HG03521 (cell line): ENCODE results near the gene AIG1.
A peak's percentile ranks its signal among the peaks of the same experiment; 100 is the strongest.

Experiments
- ATAC-seq: cut with Tn5 transposase; IDR thresholded peaks from one replicate; pipeline ENCODE4 v1.9.1; 2021; ENCODE audit warnings: mild to moderate bottlenecking, moderate library complexity; ENCODE audit not compliant: unreplicated experiment

AIG1 gene

DNA sequence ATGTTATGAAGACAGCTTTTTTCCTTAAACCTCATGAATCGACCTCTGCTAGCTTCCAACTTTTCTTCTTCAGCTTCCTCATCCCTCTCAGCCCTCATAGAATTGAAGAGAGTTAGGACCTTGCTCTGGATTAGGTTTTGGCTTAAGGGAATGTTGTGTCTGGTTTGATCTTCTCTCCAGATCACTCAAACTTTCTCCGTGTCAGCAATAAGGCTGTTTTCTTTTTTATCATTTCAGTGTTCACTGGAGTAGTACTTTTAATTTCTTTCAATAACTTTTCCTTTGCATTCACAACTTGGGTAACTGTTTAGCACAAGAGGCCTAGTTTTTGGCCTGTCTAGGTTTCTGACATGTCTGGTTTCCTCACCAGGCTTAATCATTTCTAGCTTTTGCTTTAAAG lies 32.6 kb downstream of the AIG1 start:
- ATAC-seq, result no peak

DNA sequence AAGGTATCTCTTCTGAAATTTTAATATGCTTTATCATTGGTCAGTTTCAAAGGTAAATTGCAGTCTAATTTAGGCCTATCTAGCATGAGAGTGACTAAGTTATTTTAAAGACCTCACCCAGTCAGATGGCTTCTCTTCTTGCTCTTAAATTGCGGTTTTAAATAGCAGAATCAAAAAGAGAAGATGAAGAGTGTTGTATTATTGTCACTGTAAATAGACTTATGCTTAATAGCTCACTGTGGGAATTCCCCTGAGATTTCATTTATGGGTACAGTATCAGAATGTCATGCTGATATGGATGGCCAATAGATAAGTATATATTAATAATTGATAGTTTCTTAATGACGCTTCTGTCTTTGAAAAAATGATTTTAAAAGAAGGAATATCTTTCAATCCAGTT lies 35.7 kb downstream of the AIG1 start:
- no peak for ATAC-seq

DNA sequence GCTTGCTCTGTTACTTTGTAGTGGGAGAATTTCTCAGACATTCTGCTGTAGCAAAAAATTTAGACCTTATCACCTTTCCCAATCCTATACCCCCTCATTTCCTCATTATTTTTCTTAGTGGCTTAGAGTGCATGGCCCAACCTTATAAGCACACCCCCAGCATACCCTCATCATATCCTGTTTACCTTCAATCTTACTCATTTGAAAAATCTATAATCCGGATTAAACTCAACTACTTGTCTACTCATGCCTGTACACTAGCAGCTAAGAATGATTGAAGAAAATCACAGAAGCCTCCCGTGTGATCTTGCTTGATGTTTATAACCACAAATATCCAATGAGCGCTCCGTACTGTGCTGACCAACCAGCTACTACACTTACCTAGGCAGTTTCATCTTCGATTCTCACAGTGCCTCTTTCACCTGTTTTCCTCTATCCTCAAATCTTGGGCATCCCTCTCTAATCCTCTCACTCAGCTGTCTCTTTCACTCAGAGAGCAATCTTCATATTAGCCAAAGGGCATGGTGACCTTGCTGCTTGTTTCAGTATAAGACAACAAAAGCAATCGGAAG lies 36.6 kb downstream of the AIG1 start:
- no peak for ATAC-seq

DNA sequence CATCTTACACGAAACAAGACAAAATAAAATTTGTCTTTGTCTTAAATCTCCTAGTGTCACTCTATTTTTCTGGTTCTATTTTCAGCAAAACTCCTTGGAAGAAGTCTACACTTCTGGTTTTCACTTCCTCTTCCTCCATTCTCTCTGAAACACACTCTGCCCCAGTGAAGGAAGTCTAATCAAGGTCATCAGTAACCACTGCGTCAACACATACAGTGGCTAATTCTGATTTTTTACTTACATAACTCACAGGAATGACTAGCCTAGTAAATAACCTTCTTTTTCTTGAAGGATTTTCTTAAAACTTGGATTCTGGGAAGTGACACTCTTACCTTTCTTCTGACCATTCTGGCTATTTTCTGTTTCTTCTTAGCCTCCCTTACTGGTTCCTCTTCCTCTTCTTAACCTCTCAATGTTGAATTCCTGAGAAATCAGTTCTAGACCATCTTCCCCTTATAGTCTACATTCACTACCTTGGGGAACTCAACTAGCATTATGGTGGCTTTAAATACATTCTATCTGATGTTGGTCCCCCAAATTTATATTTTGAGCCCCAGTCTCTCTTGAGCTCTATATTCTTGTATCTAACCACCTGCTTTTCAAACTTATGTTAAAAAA lies 37.5 kb downstream of the AIG1 start:
- ATAC-seq, result peak; percentile 84

DNA sequence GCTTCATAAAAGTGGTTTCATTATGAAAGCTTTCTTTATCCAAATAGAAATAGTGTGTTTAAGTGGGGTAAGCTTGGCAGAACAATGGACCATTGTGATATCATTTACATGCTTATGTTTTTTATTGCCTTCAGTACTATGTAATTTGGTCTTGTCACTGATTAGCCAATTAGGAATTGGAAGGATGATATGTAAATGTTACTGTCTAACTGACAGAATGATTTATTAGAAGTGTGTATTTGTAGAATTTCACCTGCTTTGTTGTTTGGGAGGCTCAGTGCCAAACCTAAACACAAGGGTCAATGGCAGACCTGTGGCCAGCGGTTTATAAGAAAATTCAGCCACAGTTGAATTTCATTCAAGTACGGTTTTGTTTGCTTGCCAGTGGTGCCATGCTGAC lies 39.0 kb downstream of the AIG1 start:
- no peak for ATAC-seq

DNA sequence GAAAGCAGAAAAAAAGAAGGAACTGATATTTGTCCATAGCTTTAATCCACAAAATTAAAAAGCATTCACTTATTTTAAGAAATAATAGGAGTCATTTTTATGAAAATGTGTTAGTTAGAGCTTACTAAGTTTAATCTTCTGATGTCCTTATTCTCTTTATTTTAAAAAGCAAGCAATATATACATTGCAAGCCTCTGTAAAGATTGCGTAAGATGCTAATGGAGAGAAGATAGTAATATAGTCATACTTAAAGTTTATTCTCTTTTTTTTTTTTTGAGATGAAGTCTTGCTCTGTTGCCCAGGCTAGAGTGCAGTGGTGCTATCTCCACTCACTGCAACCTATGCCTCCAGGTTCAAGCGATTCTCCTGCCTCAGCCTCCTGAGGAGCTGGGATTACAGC lies 39.7 kb downstream of the AIG1 start:
- no peak for ATAC-seq

DNA sequence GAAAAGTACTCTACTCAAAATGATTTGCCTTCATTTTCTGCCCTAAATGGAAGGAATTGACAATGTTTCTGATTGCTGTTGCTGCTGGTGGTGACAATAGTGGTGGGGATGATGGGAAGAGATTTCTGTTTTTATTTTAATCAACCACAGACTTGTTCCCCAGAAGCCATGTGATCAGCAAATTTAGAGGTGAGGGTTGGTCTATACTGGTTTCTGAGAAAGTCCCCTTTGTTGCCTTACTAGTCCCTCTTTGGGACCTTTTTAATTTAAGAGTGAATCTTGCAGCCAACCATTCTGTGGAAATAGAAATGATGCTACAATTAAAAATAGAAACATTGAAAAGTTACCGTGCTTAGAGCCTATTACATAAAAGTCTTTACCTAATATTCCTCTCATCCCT lies 43.2 kb downstream of the AIG1 start:
- ATAC-seq, result no peak

DNA sequence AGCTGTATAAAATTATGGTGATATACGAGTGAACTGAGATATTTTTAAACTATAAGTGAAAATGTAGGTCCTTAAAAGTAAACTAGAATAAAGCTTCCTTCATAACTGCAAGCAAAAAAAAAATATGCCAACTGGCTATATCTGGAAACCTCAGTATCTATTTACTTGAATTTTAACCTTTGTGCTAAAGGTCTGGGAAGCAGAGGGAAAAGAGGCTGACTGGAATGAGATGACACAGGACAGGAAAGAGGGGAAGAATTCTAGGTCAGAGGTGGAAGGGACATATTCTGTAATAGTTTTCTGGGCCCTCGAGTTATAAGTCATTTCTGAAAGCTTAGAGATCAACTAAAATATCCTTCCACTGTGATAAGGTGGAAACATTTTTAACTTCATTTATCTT lies 46.8 kb downstream of the AIG1 start:
- no peak for ATAC-seq

DNA sequence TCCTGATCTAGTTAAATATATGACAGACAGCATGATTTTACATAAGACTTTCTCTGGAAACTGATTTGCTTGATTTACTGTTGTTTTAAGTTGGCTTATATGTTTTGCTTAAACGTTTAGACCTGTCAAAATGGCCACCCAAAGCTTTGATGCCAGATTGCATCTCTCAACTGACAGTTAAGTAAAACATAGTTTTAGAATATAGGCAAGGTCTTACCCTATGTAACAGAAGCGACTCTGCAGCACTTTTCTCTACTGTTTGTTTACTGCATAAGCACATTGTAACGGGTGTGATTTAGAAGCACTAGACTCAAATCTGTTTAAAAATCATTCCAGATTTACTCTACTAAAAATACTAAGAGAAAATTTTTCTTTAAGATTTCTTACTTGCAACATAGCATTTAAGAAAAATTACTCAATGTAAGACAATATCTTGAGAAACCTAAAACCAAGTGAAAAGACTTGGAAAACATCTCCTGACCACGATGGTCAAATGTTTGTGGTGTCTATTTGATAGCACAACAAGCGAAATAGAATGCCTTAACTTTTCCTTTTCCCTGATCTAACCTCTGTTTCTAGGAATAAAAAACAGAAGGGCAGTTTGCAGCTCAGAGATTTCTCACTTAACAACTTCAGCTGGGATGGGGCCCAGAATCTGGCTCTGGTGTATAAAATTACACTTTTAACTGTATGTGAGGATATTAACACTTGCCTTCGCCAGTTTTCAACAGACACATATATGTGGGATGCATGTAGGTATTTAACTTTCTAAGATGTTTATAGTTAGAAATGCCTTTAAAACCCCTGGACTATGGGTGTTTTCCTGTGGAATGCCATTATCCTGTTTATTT lies 47.4 kb downstream of the AIG1 start:
- no peak for ATAC-seq

DNA sequence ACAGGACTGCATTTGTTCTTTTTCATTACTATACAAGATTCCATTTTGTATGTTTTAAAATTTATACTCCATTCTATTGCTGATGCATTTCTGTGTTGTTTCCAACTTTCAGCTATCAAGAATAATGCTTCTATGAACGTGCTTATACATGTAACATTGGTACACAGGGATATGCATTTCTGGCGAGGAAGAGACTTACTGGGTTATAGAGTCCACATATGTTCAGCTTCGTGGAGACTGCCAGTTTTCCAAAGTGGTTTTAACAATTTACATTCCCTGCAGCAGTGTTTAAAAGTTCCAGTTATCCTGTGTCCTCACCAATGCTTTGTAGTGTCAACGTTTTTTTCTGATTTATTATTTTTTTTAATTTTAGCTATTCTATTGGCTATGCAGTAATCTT lies 48.5 kb downstream of the AIG1 start:
- no peak for ATAC-seq

DNA sequence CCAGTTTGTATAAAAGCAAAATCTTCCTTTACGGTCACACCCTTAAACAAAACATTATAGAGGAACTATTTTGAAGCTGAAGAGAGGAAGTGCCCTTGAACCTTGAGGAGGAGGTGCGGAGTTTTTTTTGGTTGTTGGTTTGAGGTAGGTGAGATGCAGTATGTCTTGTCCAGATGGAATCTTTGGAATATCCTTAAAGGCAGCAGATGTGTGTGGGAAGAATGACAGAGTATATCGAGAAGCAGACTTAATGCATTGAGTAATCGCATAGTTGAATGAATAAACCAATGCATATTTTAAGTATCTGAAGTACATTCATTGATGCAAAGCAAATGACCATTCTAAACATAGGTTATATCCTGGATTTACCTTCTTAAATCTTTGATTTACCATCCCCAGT lies 49.9 kb downstream of the AIG1 start:
- ATAC-seq, result no peak

DNA sequence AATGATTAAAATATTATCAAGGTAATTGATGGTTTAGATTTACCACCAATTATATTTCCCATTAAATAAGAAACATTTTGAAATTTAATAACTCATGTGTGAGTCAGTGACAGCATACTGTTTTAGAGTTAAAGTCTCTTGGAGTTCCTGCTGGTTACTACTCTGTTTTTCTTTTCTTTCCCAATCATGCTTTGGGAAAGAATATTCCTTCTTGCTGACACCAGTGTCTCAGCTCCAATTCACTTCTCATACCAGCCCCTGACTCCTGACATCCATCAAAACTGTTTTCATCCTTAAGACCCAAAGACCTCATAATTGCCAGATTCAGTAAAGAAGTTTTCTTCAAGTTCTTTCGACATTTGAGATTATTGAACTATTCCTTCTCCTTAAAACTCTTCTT lies 50.3 kb downstream of the AIG1 start:
- ATAC-seq, result no peak

DNA sequence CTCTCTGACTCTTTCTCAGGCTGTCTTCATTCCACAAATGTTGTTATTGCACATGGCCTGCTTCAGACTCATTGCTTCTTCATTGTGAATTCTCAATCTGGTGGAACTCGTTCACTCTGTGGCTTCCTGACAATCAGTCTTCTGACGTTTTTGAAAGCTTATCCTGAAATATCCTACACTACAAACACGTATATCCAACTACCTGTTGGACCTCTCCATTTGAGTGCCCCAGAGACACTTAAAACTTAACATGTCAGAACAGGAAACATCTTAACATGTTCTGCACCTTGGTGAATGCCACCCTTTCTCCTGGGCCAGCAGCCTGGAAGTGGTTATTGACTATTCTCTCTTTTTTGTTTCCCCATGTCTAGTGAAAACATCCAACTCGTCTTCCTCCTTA lies 50.8 kb downstream of the AIG1 start:
- no peak for ATAC-seq

DNA sequence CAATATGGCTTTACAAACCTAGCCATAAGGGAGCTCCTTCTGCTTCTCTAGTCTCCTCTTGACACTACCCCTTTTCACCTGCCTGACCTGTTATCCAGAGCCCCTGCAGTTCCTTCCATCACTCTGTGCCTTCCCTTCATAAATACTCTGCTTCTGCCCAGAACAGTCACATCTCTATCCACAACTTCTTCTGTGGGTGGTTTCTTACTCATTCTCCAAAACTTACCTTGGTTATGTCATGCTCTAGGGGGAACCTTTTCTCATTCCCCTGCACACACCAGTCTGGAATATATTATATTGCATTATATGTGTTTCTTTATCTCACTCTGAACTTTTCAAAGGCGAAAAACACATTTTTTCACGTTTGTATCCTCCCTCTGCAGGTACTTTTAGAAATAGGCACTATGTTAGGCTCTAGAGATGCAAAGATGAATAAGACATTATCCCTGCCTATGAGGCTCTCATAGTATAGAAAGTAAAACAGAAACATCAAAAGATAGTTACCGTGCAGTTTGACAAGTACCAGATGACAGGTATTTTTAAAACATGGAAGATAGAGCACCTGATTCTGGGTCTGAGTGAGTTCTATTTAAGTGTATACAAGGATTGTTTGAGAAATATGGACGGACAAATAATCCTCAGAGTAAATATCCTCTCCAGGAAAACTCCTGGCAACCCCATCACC lies 51.5 kb downstream of the AIG1 start:
- peak; percentile 58 for ATAC-seq

DNA sequence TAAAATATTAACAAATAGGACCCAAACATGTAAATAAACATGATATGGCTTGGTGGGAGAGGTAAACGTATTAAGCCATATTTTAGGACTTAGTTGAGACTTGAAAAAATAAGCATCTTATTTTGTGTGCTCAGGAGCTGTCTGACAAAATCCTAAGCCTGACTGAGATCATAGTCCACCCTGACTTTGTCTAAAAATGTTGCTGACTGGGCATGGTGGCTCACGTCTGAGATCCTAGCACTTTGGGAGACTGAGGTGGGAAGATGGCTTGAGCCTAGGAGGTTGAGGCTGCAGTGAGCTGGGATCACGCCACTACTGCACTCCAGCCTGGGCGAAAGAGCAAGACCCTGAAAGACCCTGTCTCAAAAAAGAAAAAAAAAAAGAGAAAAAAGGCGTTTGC lies 52.1 kb downstream of the AIG1 start:
- ATAC-seq, result no peak

DNA sequence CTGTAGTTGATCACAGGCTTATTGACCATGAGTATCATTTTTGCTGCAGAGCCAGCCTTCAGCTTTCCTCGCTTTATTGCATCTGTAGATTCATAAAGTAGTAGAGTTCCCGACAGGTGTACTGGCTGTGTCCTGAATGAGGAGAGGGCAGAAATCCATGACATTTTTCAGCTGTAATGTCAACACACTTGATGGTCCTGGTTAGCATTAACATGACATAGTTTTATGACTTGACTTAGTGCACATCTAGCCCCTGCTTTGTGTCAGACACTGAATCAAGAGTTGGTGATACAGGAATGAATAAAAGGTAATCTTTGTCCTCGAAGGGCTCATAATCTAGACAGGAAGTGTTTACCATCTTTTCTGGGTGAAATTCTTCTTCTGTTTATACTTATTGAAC lies 55.0 kb downstream of the AIG1 start:
- no peak for ATAC-seq

DNA sequence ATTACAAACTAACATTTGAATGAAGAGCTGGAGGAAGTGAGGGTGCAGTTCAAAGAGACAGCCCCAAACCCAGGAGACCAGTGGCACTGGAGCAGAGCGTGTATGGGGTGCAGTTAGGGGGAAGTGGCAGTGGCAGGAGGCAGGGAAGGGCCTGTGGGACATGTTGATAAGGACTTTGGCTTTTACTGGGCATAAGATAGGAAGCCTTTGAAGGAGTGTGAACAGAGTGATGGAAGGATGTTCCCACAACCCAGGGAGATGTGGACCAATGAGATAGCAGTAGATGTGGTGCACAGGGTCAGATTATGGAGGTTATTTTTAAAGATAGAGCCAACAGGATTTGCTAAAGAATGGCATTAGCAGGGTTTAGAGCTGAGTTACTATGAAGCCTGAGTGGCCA lies 56.4 kb downstream of the AIG1 start:
- no peak for ATAC-seq

DNA sequence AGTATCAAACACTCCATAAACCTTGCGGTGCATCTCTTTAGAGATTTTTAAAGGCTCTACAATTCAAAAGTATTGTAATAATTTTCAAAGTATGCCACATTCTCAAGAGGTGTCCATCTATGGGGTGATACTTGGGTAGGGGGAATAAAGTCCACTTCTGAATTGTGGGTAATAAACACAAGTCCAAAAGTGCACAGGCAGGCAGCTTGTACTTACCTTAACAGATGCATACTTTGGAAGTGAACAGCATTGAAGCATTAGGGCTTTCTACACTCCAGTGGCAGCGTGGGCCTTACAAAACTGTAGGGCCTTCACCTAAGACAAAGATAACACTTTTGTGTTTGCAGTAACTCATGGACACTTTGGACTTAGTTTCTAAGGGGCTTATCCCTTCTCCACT lies 58.6 kb downstream of the AIG1 start:
- ATAC-seq, result no peak

DNA sequence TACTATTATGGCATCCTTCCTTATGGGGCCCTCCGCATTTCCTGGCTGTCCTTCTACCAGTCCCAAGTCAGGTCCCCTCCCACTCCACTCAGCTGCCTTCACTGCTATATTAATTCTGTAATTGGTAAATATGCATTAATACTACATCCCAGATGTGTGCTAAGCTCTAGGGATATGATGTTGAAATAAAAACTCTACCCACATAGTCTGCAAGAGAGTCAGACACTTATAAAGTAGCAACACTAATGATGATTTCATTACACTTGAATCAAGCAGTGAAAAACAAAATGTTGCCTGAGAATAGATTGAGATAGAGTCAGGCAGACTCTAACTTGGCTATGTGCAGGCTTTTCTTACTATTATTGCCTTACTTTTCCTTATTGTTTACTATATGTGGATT lies 62.4 kb downstream of the AIG1 start:
- ATAC-seq, result no peak

DNA sequence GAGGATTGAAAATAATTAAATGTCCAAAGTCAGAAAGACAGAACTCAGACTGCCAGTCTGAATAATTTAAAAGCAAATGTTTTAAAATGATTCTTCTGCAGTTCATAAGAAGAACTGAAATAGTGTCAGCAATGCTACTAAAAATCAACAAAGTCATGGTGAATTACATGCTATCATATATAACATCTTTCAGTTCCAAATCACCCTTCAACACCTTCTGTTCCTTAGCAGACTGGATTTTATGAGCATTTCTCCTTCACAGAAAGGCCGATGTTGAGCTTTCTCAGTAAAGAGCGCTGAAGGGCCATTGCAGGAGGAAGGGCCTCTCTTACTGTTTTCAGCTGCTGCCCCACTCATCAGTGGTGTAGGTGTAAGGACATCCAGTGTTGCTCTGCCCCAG lies 63.3 kb downstream of the AIG1 start:
- ATAC-seq, result no peak

DNA sequence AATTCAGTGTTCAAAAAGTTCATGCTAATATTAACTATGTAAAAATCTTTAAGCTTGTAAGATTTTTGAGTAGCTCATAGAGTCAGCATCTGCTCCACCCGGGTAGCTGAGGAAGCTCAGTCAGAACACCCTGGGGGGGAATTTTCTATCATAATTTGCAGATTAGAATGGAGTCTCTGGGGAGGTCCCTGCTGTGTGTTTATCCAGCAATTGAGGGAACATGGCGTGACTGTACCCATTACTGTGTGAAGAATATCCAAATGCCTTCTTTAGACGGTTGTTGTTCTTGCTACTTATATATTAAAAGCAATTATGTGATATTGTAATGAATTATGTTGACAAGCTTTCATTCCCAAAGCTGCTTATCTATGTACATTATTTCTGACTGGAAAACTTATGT lies 64.8 kb downstream of the AIG1 start:
- no peak for ATAC-seq
